ENCODE results near the gene PAX8. TPM values are rescaled to one million over a fixed set of nuclear protein-coding genes. Genes with fewer than 3 reads are reported as not detected.

Gene PAX8
- total and polyA plus RNA-seq, 2 experiments from 2014 or later, result 0.21 to 0.32 TPM

- no peak for TF ChIP-seq EZH2phosphoT487 (IDR thresholded peaks at IDR 0.05; ENCODE audit: unreplicated experiment)
- TF ChIP-seq CTCF (conservative IDR thresholded peaks at IDR 0.05; ENCODE audit: low read depth in 2 of 2), result no peak
- TF ChIP-seq ZNF331 (CRISPR knock-in tag; IDR thresholded peaks at IDR 0.05; ENCODE audit: low read depth), result no peak
- no peak for TF ChIP-seq CREB1 (CRISPR knock-in tag; IDR thresholded peaks at IDR 0.05; ENCODE audit: low read depth)
- no peak for TF ChIP-seq STAT1 (IDR thresholded peaks at IDR 0.05; ENCODE audit: unreplicated experiment)
- TF ChIP-seq ETS1 (IDR thresholded peaks at IDR 0.05), result no peak
Observed at GRCh38 chr2:113209011-113209645, 69.6 kb downstream of the PAX8 start (continued).

- Mint-ChIP-seq H3K4me3 (no peak overlapping the region), H3K9me3 (no peaks in the 10 kb centered on the region; the same call in 2 of the 3 replicates), H3K4me1 (peaks cover 14% of the 10 kb centered on the region), H3K27me3 (ENCODE audit: insufficient read depth, low read depth, poor library complexity) (peaks cover 5% of the 10 kb centered on the region), H3K27ac (no peak overlapping the region), H3K36me3 (ENCODE audit: low read depth) (no peaks in the 10 kb centered on the region)
- no peaks in the 10 kb centered on the region for H3F3A ChIP-seq (replicated peaks; ENCODE audit: low read depth)
- no peak overlapping the region for H3K4me2 ChIP-seq
- no peaks in the 10 kb centered on the region for H3K9me2 ChIP-seq (ENCODE audit: insufficient read depth)
- no peak overlapping the region for H3K27ac ChIP-seq (ENCODE audit: low read depth)
- DNase-seq (ENCODE audit: low spot score) (no peak), ATAC-seq (no peak)
- H3K4me3 ChIP-seq, result no peak overlapping the region
- no peaks in the 10 kb centered on the region for H3K36me3 ChIP-seq (ENCODE audit: insufficient read depth)
- H4K20me1 ChIP-seq (replicated peaks; ENCODE audit: insufficient read depth), result no peaks in the 10 kb centered on the region
- H2AFZ ChIP-seq, result no peak overlapping the region
- H3K4me1 ChIP-seq (ENCODE audit: insufficient read depth), result peaks cover 12% of the 10 kb centered on the region; the same call in 1 of the 2 replicates
- H3K79me2 ChIP-seq (replicated peaks; ENCODE audit: insufficient read depth), result no peaks in the 10 kb centered on the region
- no peaks in the 10 kb centered on the region for H3K27me3 ChIP-seq (ENCODE audit: insufficient read depth)
- TF ChIP-seq POLR2AphosphoS5 (IDR thresholded peaks at IDR 0.05; ENCODE audit: low read depth), result no peak
- TF ChIP-seq JUNB (IDR thresholded peaks at IDR 0.05; ENCODE audit: unreplicated experiment), result no peak
- TF ChIP-seq EZH2phosphoT487 (IDR thresholded peaks at IDR 0.05; ENCODE audit: unreplicated experiment), result no peak
- TF ChIP-seq NANOG (IDR thresholded peaks at IDR 0.05; ENCODE audit: borderline replicate concordance), result no peak
- TF ChIP-seq EZH2 (IDR thresholded peaks at IDR 0.05; ENCODE audit: low read depth, unreplicated experiment), result no peak
- no peak for TF ChIP-seq CREB1 (CRISPR knock-in tag; IDR thresholded peaks at IDR 0.05; ENCODE audit: low read depth)
- no peak for TF ChIP-seq CTCF (conservative IDR thresholded peaks at IDR 0.05; ENCODE audit: low read depth in 2 of 2)
- TF ChIP-seq ETS1 (IDR thresholded peaks at IDR 0.05), result no peak
- no peak for TF ChIP-seq STAT1 (IDR thresholded peaks at IDR 0.05; ENCODE audit: unreplicated experiment)
- no peak for TF ChIP-seq ZNF462 (CRISPR knock-in tag; IDR thresholded peaks at IDR 0.05)
- TF ChIP-seq ZNF331 (CRISPR knock-in tag; IDR thresholded peaks at IDR 0.05; ENCODE audit: low read depth), result no peak
Observed at GRCh38 chr2:113208396-113208795, 70.3 kb downstream of the PAX8 start.

Measured in GM23338 (cell line).